Smooth muscle cell (in vitro differentiated cells): ENCODE data around the gene DUSP22. TPM values are rescaled to one million over a fixed set of nuclear protein-coding genes. Genes with fewer than 3 reads are reported as not detected.

Experiments
- DNase-seq: peaks from one replicate; lab custom pipeline; 2025; ENCODE audit not compliant: unreplicated experiment; lab: John Stamatoyannopoulos, UW
- H2AFZ ChIP-seq: fragments of 200-600 bp; sonication (generic); 2 replicates; pipeline ENCODE4 v1.6.0; 2016; ENCODE audit warnings: antibody characterized with exemption, low read depth, mild to moderate bottlenecking
- H3F3A ChIP-seq: fragments of 200-600 bp; sonication (generic); 2 replicates; pipeline ENCODE4 v1.6.0; 2017; ENCODE audit warnings: antibody characterized with exemption, low read depth
- H3K27ac ChIP-seq: fragments of 200-600 bp; sonication (generic); 2 replicates; pipeline ENCODE4 v1.5.1; 2016; ENCODE audit warnings: low read depth, mild to moderate bottlenecking
- H3K27me3 ChIP-seq: fragments of 200-600 bp; sonication (generic); 2 replicates; pipeline ENCODE4 v1.6.1; 2016; ENCODE audit warnings: low read depth, mild to moderate bottlenecking
- H3K36me3 ChIP-seq: fragments of 200-600 bp; sonication (generic); 2 replicates; pipeline ENCODE4 v1.5.1; 2016; ENCODE audit warnings: low read depth
- H3K4me1 ChIP-seq: fragments of 200-600 bp; sonication (generic); 2 replicates; pipeline ENCODE4 v1.5.1; 2016; ENCODE audit warnings: low read depth
- H3K4me2 ChIP-seq: fragments of 200-600 bp; sonication (generic); 2 replicates; pipeline ENCODE4 v1.6.0; 2016; ENCODE audit warnings: mild to moderate bottlenecking
- H3K4me3 ChIP-seq: fragments of 200-600 bp; sonication (generic); 2 replicates; pipeline ENCODE4 v1.5.1; 2016; ENCODE audit warnings: mild to moderate bottlenecking
- H3K79me2 ChIP-seq: fragments of 200-600 bp; sonication (generic); 2 replicates; pipeline ENCODE4 v1.6.0; 2016; ENCODE audit warnings: low read depth, mild to moderate bottlenecking
- H3K9ac ChIP-seq: fragments of 200-600 bp; sonication (generic); 2 replicates; pipeline ENCODE4 v1.6.0; 2016; ENCODE audit warnings: low read depth
- H3K9me3 ChIP-seq: fragments of 200-600 bp; sonication (generic); replicated peaks from 2 replicates; pipeline ENCODE4 v1.5.1; 2016; ENCODE audit warnings: low read depth
- H4K20me1 ChIP-seq: fragments of 200-600 bp; sonication (generic); 2 replicates; pipeline ENCODE4 v1.6.0; 2016; ENCODE audit warnings: low read depth
- CTCF ChIP-seq: fragments of 200-600 bp; sonication (generic); IDR thresholded peaks from 2 replicates; pipeline ENCODE4 v1.5.1; 2017; ENCODE audit warnings: borderline replicate concordance, mild to moderate bottlenecking, antibody characterized with exemption; ENCODE audit not compliant: insufficient read depth, poor library complexity, severe bottlenecking
- WGBS: methylation state at CpG from one replicate; pipeline ENCODE4 v1.1.7; 2016; ENCODE audit warnings: low lambda C conversion rate; 5-methylcytosine and 5-hydroxymethylcytosine counted together
- polyA plus RNA-seq: library from polyadenylated mRNA; unstranded; fragments of >200 nt; fragmentation: Nextera tagmentation; extraction: Ambion mirVana; gene quantifications from 2 replicates; pipeline ENCODE4 v1.2.1, GENCODE V29; 2016
- total RNA-seq: library from RNA; depleted of rRNA; stranded (reverse); fragments of >200 nt; gene quantifications from 2 replicates; pipeline ENCODE4 v1.2.3, GENCODE V29; 2014

Gene DUSP22
- total and polyA plus RNA-seq, 2 experiments from 2014 or later = 16.3 to 19.1 TPM

DNA sequence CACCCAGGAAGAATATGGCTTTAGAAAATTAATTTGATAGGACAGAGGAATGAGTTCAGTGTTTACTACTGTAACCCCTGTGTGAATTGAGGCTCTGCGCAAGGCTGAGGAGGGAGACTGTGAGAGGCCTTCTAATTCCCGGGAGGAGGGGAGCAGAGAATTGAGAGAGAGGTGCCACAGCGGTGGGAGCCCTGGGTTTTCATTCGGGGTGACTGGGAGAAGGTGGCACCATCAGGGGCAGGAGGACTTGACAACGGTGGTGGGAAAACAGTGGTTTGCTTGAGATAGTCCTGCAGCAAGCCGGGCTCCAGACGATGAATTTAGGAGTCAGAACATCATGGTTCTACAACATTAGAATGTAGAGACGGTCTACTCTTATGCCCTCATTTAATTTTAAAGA lies 9.2 kb downstream of the DUSP22 start:
- DNase-seq = no peak
- WGBS = 82% methylated on average over 8 of the region's 8 CpGs

DNA sequence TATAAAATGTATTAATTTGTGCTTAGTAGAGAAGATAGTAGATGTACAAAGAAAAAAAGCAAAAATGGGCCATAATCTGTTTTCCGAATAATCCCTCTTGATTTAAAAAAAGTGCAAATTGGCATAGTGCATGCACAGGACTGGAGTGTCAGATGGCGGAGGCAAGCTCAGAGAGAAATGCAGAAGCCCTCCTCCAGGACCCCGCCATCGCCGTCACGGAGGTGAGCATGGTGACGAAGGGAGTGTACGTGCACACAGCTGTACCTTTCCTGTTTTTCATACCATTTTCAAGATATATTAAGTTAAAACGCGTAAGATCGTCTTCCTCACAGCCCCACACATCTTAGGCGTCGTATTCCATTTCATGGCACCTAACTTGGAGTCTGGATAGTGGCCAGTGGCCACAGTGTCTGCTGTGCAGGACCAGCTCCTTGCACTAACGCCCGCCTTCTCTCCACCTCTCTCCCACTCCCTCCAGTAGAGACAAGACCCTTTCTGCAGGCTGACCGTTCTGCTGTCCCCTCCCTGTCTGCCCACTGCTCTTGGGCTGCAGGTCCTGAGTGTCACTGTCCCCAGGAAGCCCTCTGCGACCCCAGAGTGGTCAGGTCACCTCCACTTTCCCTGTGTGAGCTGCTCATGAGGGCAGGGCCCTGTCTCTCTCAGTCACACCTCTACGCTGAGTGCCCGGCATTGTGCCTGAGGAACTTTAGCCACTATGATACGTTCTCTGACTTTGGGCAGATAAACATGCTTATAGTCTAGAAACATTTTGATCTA lies 9.8 kb downstream of the DUSP22 start:
- peaks cover 56% of the 10 kb centered on the region for H4K20me1 ChIP-seq
- no peak for TF ChIP-seq CTCF
- peaks cover 4% of the 10 kb centered on the region for H3K79me2 ChIP-seq
- H3F3A ChIP-seq = no peaks in the 10 kb centered on the region
- H2AFZ ChIP-seq = no peak overlapping the region
- no peak overlapping the region for H3K27ac ChIP-seq
- H3K36me3 ChIP-seq = no peaks in the 10 kb centered on the region
- H3K9ac ChIP-seq = no peak overlapping the region
- H3K4me3 ChIP-seq = no peak overlapping the region
- no peaks in the 10 kb centered on the region for H3K9me3 ChIP-seq
- no peaks in the 10 kb centered on the region for H3K27me3 ChIP-seq
- no peak for DNase-seq
- H3K4me1 ChIP-seq = no peaks in the 10 kb centered on the region
- no peak overlapping the region for H3K4me2 ChIP-seq
- 84% methylated on average over 20 of the region's 20 CpGs for WGBS

More for the DNA sequence above, 9.2 kb downstream of the DUSP22 start:
- no peaks in the 10 kb centered on the region for H3K27me3 ChIP-seq
- no peak overlapping the region for H3K27ac ChIP-seq
- TF ChIP-seq CTCF = no peak
- no peaks in the 10 kb centered on the region for H3K36me3 ChIP-seq
- no peaks in the 10 kb centered on the region for H3F3A ChIP-seq
- no peak overlapping the region for H2AFZ ChIP-seq
- H3K79me2 ChIP-seq = peaks cover 4% of the 10 kb centered on the region
- H3K4me2 ChIP-seq = no peak overlapping the region
- no peaks in the 10 kb centered on the region for H3K9me3 ChIP-seq
- H3K9ac ChIP-seq = no peak overlapping the region
- no peak overlapping the region for H3K4me3 ChIP-seq
- no peaks in the 10 kb centered on the region for H3K4me1 ChIP-seq
- H4K20me1 ChIP-seq = peaks cover 62% of the 10 kb centered on the region

- DNase-seq = no peak
- H3K4me2 ChIP-seq = no peak overlapping the region
- WGBS = 84% methylated on average over 9 of the region's 9 CpGs
Measured at GRCh38 chr6:302760-303159, 10.5 kb downstream of the DUSP22 start.

More at GRCh38 chr6:302760-303159, 10.5 kb downstream of the DUSP22 start:
- no peak for TF ChIP-seq CTCF
- H3K79me2 ChIP-seq = peaks cover 4% of the 10 kb centered on the region
- H3K9me3 ChIP-seq = no peaks in the 10 kb centered on the region
- no peak overlapping the region for H3K4me3 ChIP-seq
- H2AFZ ChIP-seq = no peak overlapping the region
- no peaks in the 10 kb centered on the region for H3K4me1 ChIP-seq
- no peaks in the 10 kb centered on the region for H3K27me3 ChIP-seq
- H3K9ac ChIP-seq = no peak overlapping the region
- H3K27ac ChIP-seq = no peak overlapping the region
- H3F3A ChIP-seq = no peaks in the 10 kb centered on the region
- H3K36me3 ChIP-seq = no peaks in the 10 kb centered on the region
- peaks cover 51% of the 10 kb centered on the region for H4K20me1 ChIP-seq
